H9 (cell line): ENCODE data around the gene MAPKAP1. TPM values are rescaled to one million over a fixed set of nuclear protein-coding genes. Genes with fewer than 3 reads are reported as not detected.

Experiments
- DNase-seq: peaks from one replicate; pipeline ENCODE4 v3.0.0-alpha.2; 2017
- H2AFZ ChIP-seq: one replicate; pipeline ENCODE4 v1.6.1; 2013; ENCODE audit warnings: mild to moderate bottlenecking, low read length, control low read depth, moderate library complexity
- H2AK5ac ChIP-seq: 2 replicates; pipeline ENCODE4 v1.6.1; 2013; ENCODE audit warnings: low read length, control low read depth, mixed read lengths; ENCODE audit not compliant: insufficient read length
- H2BK120ac ChIP-seq: one replicate; pipeline ENCODE4 v1.6.1; 2013; ENCODE audit warnings: low read depth, mild to moderate bottlenecking, low read length, control low read depth, inconsistent platforms; ENCODE audit not compliant: poor library complexity, severe bottlenecking
- H2BK12ac ChIP-seq: 2 replicates; pipeline ENCODE4 v1.6.1; 2013; ENCODE audit warnings: low read length, control low read depth, mixed read lengths, low read depth; ENCODE audit not compliant: insufficient read length
- H2BK15ac ChIP-seq: 2 replicates; pipeline ENCODE4 v1.6.1; 2013; ENCODE audit warnings: low read depth, low read length, control low read depth
- H2BK20ac ChIP-seq: one replicate; pipeline ENCODE4 v1.6.1; 2013; ENCODE audit warnings: low read depth, mild to moderate bottlenecking, low read length, control low read depth, inconsistent platforms; ENCODE audit not compliant: poor library complexity, severe bottlenecking
- H2BK5ac ChIP-seq: 2 replicates; pipeline ENCODE4 v1.6.1; 2013; ENCODE audit warnings: low read length, control low read depth, mixed read lengths; ENCODE audit not compliant: insufficient read length
- H3K14ac ChIP-seq: 2 replicates; pipeline ENCODE4 v1.6.1; 2013; ENCODE audit warnings: low read length, control low read depth; ENCODE audit not compliant: insufficient read depth
- H3K18ac ChIP-seq: 2 replicates; pipeline ENCODE4 v1.6.1; 2013; ENCODE audit warnings: low read depth, mild to moderate bottlenecking, mixed read lengths, low read length, control low read depth; ENCODE audit not compliant: insufficient read length
- H3K23ac ChIP-seq: 2 replicates; pipeline ENCODE4 v1.6.1; 2013; ENCODE audit warnings: low read length, control low read depth, mixed read lengths, low read depth; ENCODE audit not compliant: insufficient read length
- H3K23me2 ChIP-seq: 2 replicates; pipeline ENCODE4 v1.6.1; 2013; ENCODE audit warnings: low read depth, mild to moderate bottlenecking, mixed read lengths, low read length, control low read depth; ENCODE audit not compliant: insufficient read length, poor library complexity, severe bottlenecking
- H3K27ac ChIP-seq: 2 replicates; pipeline ENCODE4 v1.5.1; 2013; ENCODE audit warnings: low read length, control low read depth, mixed read lengths, low read depth; ENCODE audit not compliant: insufficient read length
- H3K27me3 ChIP-seq: 2 replicates; pipeline ENCODE4 v1.6.1; 2013; ENCODE audit warnings: low read length, control low read depth, inconsistent platforms; ENCODE audit not compliant: insufficient read depth
- H3K4ac ChIP-seq: 2 replicates; pipeline ENCODE4 v1.6.1; 2013; ENCODE audit warnings: low read depth, mild to moderate bottlenecking, control low read depth, inconsistent platforms, low read length, moderate library complexity
- H3K4me1 ChIP-seq: 2 replicates; pipeline ENCODE4 v1.6.1; 2013; ENCODE audit warnings: low read length, control low read depth, inconsistent platforms; ENCODE audit not compliant: insufficient read depth
- H3K4me2 ChIP-seq: 2 replicates; pipeline ENCODE4 v1.6.1; 2013; ENCODE audit warnings: low read length, control low read depth, mixed read lengths; ENCODE audit not compliant: insufficient read length, insufficient read depth
- H3K56ac ChIP-seq: 2 replicates; pipeline ENCODE4 v1.6.1; 2013; ENCODE audit warnings: low read depth, mild to moderate bottlenecking, mixed read lengths, low read length, control low read depth; ENCODE audit not compliant: insufficient read length
- H3K79me1 ChIP-seq: 2 replicates; pipeline ENCODE4 v1.6.1; 2013; ENCODE audit warnings: low read depth, mild to moderate bottlenecking, moderate library complexity, low read length, control low read depth, inconsistent platforms; ENCODE audit not compliant: insufficient read depth, poor library complexity, severe bottlenecking
- H3K79me2 ChIP-seq: 2 replicates; pipeline ENCODE4 v1.6.1; 2013; ENCODE audit warnings: low read length, control low read depth, inconsistent platforms; ENCODE audit not compliant: insufficient read depth
- H3K9ac ChIP-seq: 2 replicates; pipeline ENCODE4 v1.6.1; 2013; ENCODE audit warnings: low read length, control low read depth, mixed read lengths; ENCODE audit not compliant: insufficient read length; ENCODE audit errors: extremely low read depth
- H3K9me3 ChIP-seq: one replicate; pipeline ENCODE4 v1.6.1; 2013; ENCODE audit warnings: low read depth, low read length, inconsistent platforms; ENCODE audit not compliant: control insufficient read depth
- H3T11ph ChIP-seq: one replicate; pipeline ENCODE4 v1.6.1; 2013; ENCODE audit warnings: mild to moderate bottlenecking, low read length, control low read depth, inconsistent platforms
- H4K20me1 ChIP-seq: one replicate; pipeline ENCODE4 v1.6.1; 2013; ENCODE audit not compliant: control insufficient read depth, insufficient read length, insufficient read depth
- H4K5ac ChIP-seq: 2 replicates; pipeline ENCODE4 v1.6.1; 2013; ENCODE audit warnings: low read depth, mild to moderate bottlenecking, mixed read lengths, low read length, control low read depth; ENCODE audit not compliant: insufficient read length
- H4K8ac ChIP-seq: replicated peaks from 2 replicates; pipeline ENCODE4 v1.6.1; 2013; ENCODE audit warnings: low read length, control low read depth, mixed read lengths, low read depth; ENCODE audit not compliant: insufficient read length
- H4K91ac ChIP-seq: 2 replicates; pipeline ENCODE4 v1.6.1; 2013; ENCODE audit warnings: low read depth, mild to moderate bottlenecking, moderate library complexity, mixed read lengths, low read length, control low read depth; ENCODE audit not compliant: insufficient read length
- H3K27ac Mint-ChIP-seq, 3 experiments: 2 replicates in 2 of 3; 3 replicates in 1 of 3; pipeline ENCODE4 v1.8.0; 2020 to 2021; ENCODE audit warnings: mixed read lengths in 3 of 3, mild to moderate bottlenecking in 1 of 3, moderate library complexity in 1 of 3
- H3K27me3 Mint-ChIP-seq: 2 replicates; pipeline ENCODE4 v1.8.0; 2021; ENCODE audit warnings: low read depth, mild to moderate bottlenecking, moderate library complexity, mixed read lengths
- H3K36me3 Mint-ChIP-seq, 3 experiments: 2 replicates in 2 of 3; 3 replicates in 1 of 3; pipeline ENCODE4 v1.8.0; 2020 to 2021; ENCODE audit warnings: low read depth in 3 of 3, mixed read lengths in 3 of 3; ENCODE audit not compliant: insufficient read depth in 1 of 3
- H3K4me1 Mint-ChIP-seq, 2 experiments: 2 replicates each; pipeline ENCODE4 v1.8.0; 2020; ENCODE audit warnings: mixed read lengths in 2 of 2
- H3K4me3 Mint-ChIP-seq, 2 experiments: 2 replicates in 1 of 2; 3 replicates in 1 of 2; pipeline ENCODE4 v1.8.0; 2020 to 2021; ENCODE audit warnings: mild to moderate bottlenecking in 2 of 2, mixed read lengths in 2 of 2, moderate library complexity in 1 of 2
- H3K9me3 Mint-ChIP-seq, 2 experiments: 2 replicates in 1 of 2; 3 replicates in 1 of 2; pipeline ENCODE4 v1.8.0; 2020; ENCODE audit warnings: mild to moderate bottlenecking in 2 of 2, mixed read lengths in 2 of 2, moderate library complexity in 1 of 2
- CTCF ChIP-seq: fragments of 200-600 bp; sonication (generic); conservative IDR thresholded peaks from 3 replicates; pipeline ENCODE4 v1.8.0; 2021; ENCODE audit warnings: antibody characterized with exemption, mild to moderate bottlenecking
- WGBS: extraction: QIAGEN DNeasy Blood & Tissue Kit; methylation state at CpG from one replicate; pipeline ENCODE4 v1.1.7; 2013; ENCODE audit warnings: missing lambda C conversion rate, low lambda C conversion rate, mixed read lengths; ENCODE audit not compliant: insufficient read length; ENCODE audit errors: extremely low coverage; 5-methylcytosine and 5-hydroxymethylcytosine counted together
- total RNA-seq: library from RNA; stranded (reverse); gene quantifications from 2 replicates; pipeline ENCODE4 v1.2.1, GENCODE V29; 2021

The MAPKAP1 gene
- total RNA-seq, 1 experiment from 2014 or later = 97.0 TPM

- H2AK5ac ChIP-seq = no peak overlapping the region
- H3K4me1 Mint-ChIP-seq = peaks cover 30 to 32% of the 10 kb centered on the region in 2 experiments
- DNase-seq = no peak
- H3K4ac ChIP-seq = no peak overlapping the region
- no peak for TF ChIP-seq CTCF
- no peaks in the 10 kb centered on the region for H3K27me3 Mint-ChIP-seq
- H3K36me3 Mint-ChIP-seq = peaks cover 0 to 2% (median 0%) of the 10 kb centered on the region in 3 experiments; a peak in 2 of 7 replicates
- no peak overlapping the region for H3K56ac ChIP-seq
- no peak overlapping the region for H3K4me2 ChIP-seq
- H3K14ac ChIP-seq = no peak overlapping the region
- no peak overlapping the region for H3K23ac ChIP-seq
- H4K20me1 ChIP-seq = no peaks in the 10 kb centered on the region
- H2BK12ac ChIP-seq = no peak overlapping the region
- no peak overlapping the region for H3K9ac ChIP-seq
- H3K79me2 ChIP-seq = no peaks in the 10 kb centered on the region
- H3K27me3 ChIP-seq = no peaks in the 10 kb centered on the region
- H4K5ac ChIP-seq = no peak overlapping the region
- H2AFZ ChIP-seq = no peak overlapping the region
- peaks cover 2% of the 10 kb centered on the region for H3K79me1 ChIP-seq
- no peak overlapping the region for H3T11ph ChIP-seq
- no peak overlapping the region for H2BK20ac ChIP-seq
- H3K23me2 ChIP-seq = no peaks in the 10 kb centered on the region
- H3K27ac ChIP-seq = no peak overlapping the region
- H4K91ac ChIP-seq = no peak overlapping the region
- H3K4me1 ChIP-seq = peaks cover 2% of the 10 kb centered on the region; the same call in 1 of the 2 replicates
- no peak overlapping the region for H3K18ac ChIP-seq
- peak overlapping the region in 2 of 3 experiments; percentile 0 to 76; a peak in 2 of 7 replicates for H3K27ac Mint-ChIP-seq
- no peaks in the 10 kb centered on the region for H3K9me3 Mint-ChIP-seq
- no peak overlapping the region for H2BK15ac ChIP-seq
- H3K9me3 ChIP-seq = no peaks in the 10 kb centered on the region
- no peak overlapping the region for H2BK5ac ChIP-seq
- H3K4me3 Mint-ChIP-seq = no peak overlapping the region
- no CpG with 5 or more reads among the region's 3 CpGs for WGBS
- H2BK120ac ChIP-seq = no peak overlapping the region
- no peak overlapping the region for H4K8ac ChIP-seq
Observed at GRCh38 chr9:125672876-125673275, 34.1 kb downstream of the MAPKAP1 start.
